NT2/D1 (cell line): ENCODE results near the gene METAP2.
A peak's percentile ranks its signal among the peaks of the same experiment; 100 is the strongest.
"Not testable (repeated sequence)": the region's sequence is repeated elsewhere in the genome, so short reads cannot be mapped to it uniquely, and the experiment has no call there.

ENCODE experiments used
- DNase-seq: peaks from one replicate; pipeline ENCODE4 v3.0.0-alpha.2; 2011; ENCODE audit warnings: low read depth, low spot score
- H3K27me3 ChIP-seq: 2 replicates; pipeline ENCODE4 v1.6.0; 2011; ENCODE audit warnings: mild to moderate bottlenecking; ENCODE audit not compliant: insufficient read length, insufficient read depth
- H3K36me3 ChIP-seq: 2 replicates; pipeline ENCODE4 v1.6.1; 2011; ENCODE audit warnings: mild to moderate bottlenecking, low read length, mixed read lengths; ENCODE audit not compliant: insufficient read depth, insufficient read length
- H3K4me1 ChIP-seq: 2 replicates; pipeline ENCODE4 v1.5.1; 2011; ENCODE audit not compliant: insufficient read depth, insufficient read length
- H3K4me3 ChIP-seq: 2 replicates; pipeline ENCODE4 v1.5.1; 2011; ENCODE audit warnings: low read depth; ENCODE audit not compliant: insufficient read length
- H3K9ac ChIP-seq: 2 replicates; pipeline ENCODE4 v1.6.0; 2011; ENCODE audit warnings: low read depth; ENCODE audit not compliant: insufficient read length
- H3K9me3 ChIP-seq: 2 replicates; pipeline ENCODE4 v1.5.1; 2011; ENCODE audit warnings: mild to moderate bottlenecking, low read length; ENCODE audit not compliant: insufficient read depth
- SUZ12 ChIP-seq: IDR thresholded peaks from 2 replicates; pipeline ENCODE4 v1.6.1; 2011; ENCODE audit not compliant: insufficient read length, insufficient read depth; ENCODE audit errors: extremely low read depth
- YY1 ChIP-seq: IDR thresholded peaks from 2 replicates; pipeline ENCODE4 v1.6.1; 2011; ENCODE audit not compliant: insufficient read length, insufficient read depth
- ZNF274 ChIP-seq: IDR thresholded peaks from 2 replicates; pipeline ENCODE4 v1.6.1; 2011; ENCODE audit warnings: mild to moderate bottlenecking, low read depth, low read length

Gene METAP2

GRCh38 chr12:95465275-95465674 is 8.7 kb upstream of the METAP2 start:
- no peak overlapping the region for H3K4me3 ChIP-seq
- no peak for DNase-seq

DNA sequence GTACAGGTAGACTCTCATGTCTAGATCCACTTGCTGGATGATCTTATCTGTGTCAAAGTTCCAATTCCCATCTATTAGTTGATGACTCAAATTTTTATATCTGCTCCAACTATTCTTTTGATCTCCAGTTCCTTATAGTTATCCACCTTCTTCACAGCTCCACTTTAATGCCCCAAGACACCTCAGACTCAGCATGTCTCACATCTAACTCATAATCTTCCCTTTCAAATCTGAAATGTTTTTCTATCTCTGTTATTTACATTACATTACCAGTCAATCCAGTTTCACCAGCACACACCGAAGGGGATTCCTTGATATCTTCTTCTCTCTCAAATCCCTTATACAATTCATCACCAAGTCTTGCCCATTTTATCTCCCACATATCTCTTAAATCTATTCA is 3.7 kb upstream of the METAP2 start:
- TF ChIP-seq ZNF274 (no peak), SUZ12 (no peak), YY1 (no peak)
- no peaks in the 10 kb centered on the region for H3K9me3 ChIP-seq

More at GRCh38 chr12:95465275-95465674, 8.7 kb upstream of the METAP2 start:
- no peak overlapping the region for H3K9ac ChIP-seq
- no peak for TF ChIP-seq SUZ12
- no peak for TF ChIP-seq YY1
- TF ChIP-seq ZNF274: no peak
- H3K36me3 ChIP-seq: no peaks in the 10 kb centered on the region
- H3K27me3 ChIP-seq: no peaks in the 10 kb centered on the region
- H3K9me3 ChIP-seq: no peaks in the 10 kb centered on the region
- H3K4me1 ChIP-seq: no peaks in the 10 kb centered on the region

GRCh38 chr12:95473231-95473883 is 595 bp upstream of the METAP2 start:
- Histone ChIP-seq H3K27me3 (no peaks in the 10 kb centered on the region), H3K4me1 (no peaks in the 10 kb centered on the region), H3K36me3 (peaks cover 30% of the 10 kb centered on the region), H3K9ac (peak overlapping the region; percentile 85), H3K9me3 (no peaks in the 10 kb centered on the region), H3K4me3 (peak overlapping the region; percentile 94)
- TF ChIP-seq SUZ12: no peak
- no peak for TF ChIP-seq ZNF274
- no peak for TF ChIP-seq YY1
- no peak for DNase-seq

More for the DNA sequence above, 3.7 kb upstream of the METAP2 start:
- Histone ChIP-seq H3K36me3 (no peaks in the 10 kb centered on the region), H3K9ac (no peak overlapping the region), H3K4me1 (no peaks in the 10 kb centered on the region), H3K27me3 (no peaks in the 10 kb centered on the region), H3K4me3 (no peak overlapping the region)
- no peak for DNase-seq

DNA sequence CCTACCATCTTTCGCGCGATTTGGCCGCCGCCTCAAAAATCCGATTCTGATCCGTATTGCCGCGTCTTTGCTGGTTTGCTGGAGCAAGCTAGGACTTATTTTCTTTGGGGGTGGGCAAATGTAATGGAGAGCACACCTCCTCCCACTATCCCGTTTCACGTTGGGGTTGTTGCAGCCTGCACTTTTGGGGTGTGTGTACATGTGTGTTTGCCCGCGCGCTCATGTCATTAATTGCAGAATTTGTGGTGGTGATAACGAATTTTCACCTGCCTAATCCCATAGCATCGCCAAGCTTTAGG is 657 bp downstream of the METAP2 start:
- Histone ChIP-seq H3K4me3 (peak overlapping the region; percentile 94), H3K9me3 (no peaks in the 10 kb centered on the region), H3K4me1 (no peaks in the 10 kb centered on the region), H3K36me3 (peaks cover 40% of the 10 kb centered on the region), H3K27me3 (no peaks in the 10 kb centered on the region), H3K9ac (peak overlapping the region; percentile 98)
- TF ChIP-seq ZNF274 (no peak), SUZ12 (no peak), YY1 (no peak)
- no peak for DNase-seq

GRCh38 chr12:95480230-95480629 is 6.3 kb downstream of the METAP2 start:
- TF ChIP-seq SUZ12 (no peak), ZNF274 (no peak), YY1 (no peak)
- Histone ChIP-seq H3K9ac (no peak overlapping the region), H3K9me3 (no peaks in the 10 kb centered on the region), H3K4me3 (no peak overlapping the region), H3K36me3 (peaks cover 84% of the 10 kb centered on the region), H3K27me3 (no peaks in the 10 kb centered on the region), H3K4me1 (no peaks in the 10 kb centered on the region)
- no peak for DNase-seq

DNA sequence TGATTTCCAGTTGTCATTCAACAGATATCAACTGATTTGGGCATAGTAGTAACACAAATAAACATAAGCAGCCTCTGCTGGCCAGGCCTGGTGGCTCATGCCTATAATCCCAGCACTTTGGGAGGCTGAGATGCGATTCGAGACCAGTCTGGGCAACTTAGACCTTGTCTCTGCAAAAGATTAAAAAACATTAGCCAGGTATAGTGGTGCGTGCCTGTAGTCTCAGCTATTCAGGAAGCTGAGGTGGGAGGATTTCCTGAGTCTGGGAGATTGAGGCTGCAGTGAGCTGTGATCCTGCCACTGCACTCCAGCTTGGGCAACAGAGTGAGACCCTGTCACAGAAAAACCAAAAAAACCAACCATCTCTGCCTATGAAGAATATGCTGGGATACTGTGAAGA is 7.1 kb downstream of the METAP2 start:
- TF ChIP-seq ZNF274 (no peak), YY1 (no peak), SUZ12 (no peak)
- H3K4me1 ChIP-seq: no peaks in the 10 kb centered on the region
- H3K36me3 ChIP-seq: peaks cover 85% of the 10 kb centered on the region
- no peaks in the 10 kb centered on the region for H3K9me3 ChIP-seq
- no peak overlapping the region for H3K9ac ChIP-seq
- H3K4me3 ChIP-seq: no peak overlapping the region
- DNase-seq: no peak
- no peaks in the 10 kb centered on the region for H3K27me3 ChIP-seq

DNA sequence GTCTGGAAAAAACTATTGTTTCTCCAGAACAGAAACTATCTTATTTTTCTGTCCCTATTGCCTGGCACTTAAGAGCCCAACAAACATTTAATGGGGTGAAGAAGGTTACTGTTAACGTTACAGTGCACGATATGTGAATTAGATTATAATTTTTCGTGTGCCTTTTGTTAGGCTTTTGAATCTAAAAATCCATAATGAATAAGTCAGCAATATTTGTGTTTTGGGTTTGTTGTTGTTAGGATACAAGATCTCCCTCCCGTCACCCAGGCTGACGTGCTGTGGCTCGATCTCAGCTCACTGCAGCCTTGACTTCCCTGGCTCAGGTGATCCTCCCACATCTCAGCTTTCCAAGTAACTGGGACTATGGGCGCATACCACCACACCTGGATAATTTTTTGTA is 7.9 kb downstream of the METAP2 start:
- Histone ChIP-seq H3K27me3 (no peaks in the 10 kb centered on the region), H3K4me1 (no peaks in the 10 kb centered on the region), H3K36me3 (peaks cover 85% of the 10 kb centered on the region), H3K4me3 (no peak overlapping the region), H3K9ac (no peak overlapping the region), H3K9me3 (no peaks in the 10 kb centered on the region)
- DNase-seq: no peak
- TF ChIP-seq YY1 (no peak), ZNF274 (no peak), SUZ12 (no peak)

DNA sequence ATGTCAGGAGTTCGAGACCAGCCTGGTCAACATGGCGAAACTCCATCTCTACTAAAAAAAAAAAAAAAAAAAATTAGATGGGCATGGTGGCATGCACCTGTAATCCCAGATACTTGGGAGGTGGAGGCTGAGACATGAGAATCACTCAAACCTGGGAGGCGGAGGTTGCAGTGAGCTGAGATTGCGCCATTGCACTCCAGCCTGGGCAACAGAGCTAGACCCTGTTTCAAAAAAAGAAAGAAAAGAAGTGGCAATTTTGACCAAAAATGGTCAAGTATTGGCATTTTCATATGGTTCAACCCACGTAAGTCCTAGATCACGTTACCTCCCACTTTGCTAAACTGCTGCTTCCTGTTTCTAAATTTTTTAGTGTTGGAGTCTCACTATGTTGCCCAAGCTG is 8.6 kb downstream of the METAP2 start:
- not testable (repeated sequence) for H3K4me3 ChIP-seq, H3K4me1 ChIP-seq, H3K9ac ChIP-seq, H3K27me3 ChIP-seq, DNase-seq, H3K9me3 ChIP-seq
- H3K36me3 ChIP-seq: peaks cover 85% of the 10 kb centered on the region
